SU-DHL-6 (cell line): ENCODE results near the gene CRY2.

ENCODE experiments used
- CTCF ChIP-seq: fragments of 200-600 bp; sonication (generic); IDR thresholded peaks from one replicate; pipeline ENCODE4 v1.5.1; 2017; ENCODE audit warnings: antibody characterized with exemption, mild to moderate bottlenecking, low read length, moderate library complexity; ENCODE audit not compliant: insufficient read depth, poor library complexity, severe bottlenecking
- EZH2phosphoT487 ChIP-seq: fragments of 200-600 bp; sonication (generic), shearing (Covaris generic); conservative IDR thresholded peaks from 2 replicates; pipeline ENCODE4 v1.6.1; 2018; ENCODE audit warnings: mild to moderate bottlenecking, antibody characterized with exemption, low read length, moderate library complexity, mixed read lengths

DNA sequence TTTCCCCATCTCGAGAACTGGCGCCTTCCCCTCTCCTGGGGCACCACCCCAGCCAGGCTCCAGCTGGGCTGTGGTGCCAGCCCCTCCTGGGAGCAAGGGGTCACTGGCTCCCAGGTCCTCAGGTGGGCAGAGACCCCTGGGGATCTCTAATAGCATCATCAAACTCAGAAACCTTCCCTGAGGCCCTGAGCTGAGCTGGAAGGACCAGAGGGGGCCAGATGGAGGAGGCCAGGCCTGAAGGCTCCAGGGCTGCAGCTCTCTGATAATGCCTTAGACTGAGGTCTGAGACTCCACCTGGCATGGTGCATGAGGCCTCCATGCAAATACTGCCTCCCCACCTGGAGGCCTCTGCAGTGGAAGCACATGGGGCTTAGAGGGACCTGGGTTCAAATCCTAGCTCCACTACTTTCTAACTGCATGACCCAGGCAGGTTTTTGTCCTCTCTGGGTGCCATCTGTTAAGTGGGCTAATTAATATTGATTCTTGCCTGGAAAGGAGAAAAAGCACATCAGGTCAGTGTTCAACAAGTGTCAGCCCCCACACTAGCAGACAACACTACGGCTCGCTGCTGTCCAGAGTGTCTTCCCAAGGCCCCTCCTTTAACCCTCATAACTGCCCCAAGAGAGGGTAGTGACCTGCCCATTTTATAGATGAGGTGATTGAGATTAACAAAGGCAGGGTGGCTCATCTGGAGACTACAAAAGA is 39.7 kb downstream of the CRY2 start:
- TF ChIP-seq CTCF: no peak
- TF ChIP-seq EZH2phosphoT487: no peak
